ENCODE measurements around the gene UBE2O. TPM values are rescaled to one million over a fixed set of nuclear protein-coding genes. Genes with fewer than 3 reads are reported as not detected.

Gene UBE2O
- total RNA-seq, 1 experiment from 2014 or later, result 16.2 TPM

DNA sequence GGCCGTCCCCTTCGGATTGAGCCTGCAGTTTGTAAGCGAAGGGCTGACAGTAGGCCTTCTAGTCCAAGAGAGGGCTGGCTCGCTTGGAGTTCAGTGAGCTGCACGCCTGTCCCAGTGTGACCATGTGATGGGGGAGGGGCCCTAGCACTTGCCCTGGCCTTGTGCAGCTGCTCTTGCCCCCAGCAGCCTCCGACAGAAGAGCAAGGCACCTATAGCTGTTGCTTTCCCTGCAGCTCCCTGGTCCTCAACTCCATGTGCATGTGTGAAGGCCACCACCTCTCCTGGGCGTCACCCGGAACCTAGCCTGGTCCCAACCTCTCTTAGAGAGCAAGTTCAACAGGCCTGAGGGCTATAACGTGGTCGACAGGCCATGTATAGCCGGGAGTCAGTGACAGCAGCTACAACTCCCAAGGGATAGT is 62.9 kb downstream of the UBE2O start:
- DNase-seq (ENCODE audit: low spot score), result no peak

DNA sequence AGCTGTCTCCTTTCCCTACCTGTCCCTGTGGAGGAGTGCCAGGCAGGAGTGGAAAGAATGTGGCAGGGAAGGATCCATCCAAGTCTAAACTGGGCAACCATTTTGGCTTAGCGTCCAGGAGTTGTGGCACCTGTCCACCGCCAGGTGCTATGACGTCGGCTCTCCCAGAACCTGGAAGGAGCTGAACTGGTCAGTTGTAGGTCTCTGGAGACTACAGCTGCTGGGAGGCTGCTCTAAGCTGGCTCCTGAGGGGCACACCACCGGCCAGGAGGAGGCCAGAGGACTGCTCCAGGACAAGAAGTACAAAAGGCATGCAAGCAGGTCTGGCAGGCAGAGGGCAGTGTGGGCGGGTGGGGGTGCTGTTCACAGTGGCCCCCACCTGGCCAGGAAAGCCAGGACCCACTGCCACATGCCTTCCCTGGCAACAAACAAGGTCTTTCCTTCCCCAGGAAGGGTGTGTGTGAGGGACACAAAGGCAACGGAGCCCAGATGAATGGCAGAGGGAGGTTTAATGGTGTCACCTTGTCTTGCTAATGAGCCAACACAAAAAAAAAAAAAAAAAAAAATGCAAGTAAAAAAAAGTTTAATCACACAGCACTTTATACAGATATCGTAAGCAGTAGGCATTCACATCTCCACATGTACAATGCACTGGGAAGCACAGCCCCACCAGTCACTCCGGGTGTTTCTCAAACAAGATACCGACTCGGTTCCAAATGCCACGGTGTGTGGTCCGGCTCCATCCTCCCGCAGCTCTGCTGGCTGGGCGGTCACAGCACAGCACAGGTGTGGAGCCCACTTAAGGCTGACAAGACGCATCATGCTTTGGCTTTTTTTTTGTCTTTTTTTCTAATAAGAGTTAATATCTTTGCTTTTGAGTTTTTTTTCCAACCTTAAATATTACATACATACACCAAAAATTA is 63.7 kb downstream of the UBE2O start:
- no peak for DNase-seq (ENCODE audit: low spot score)

DNA sequence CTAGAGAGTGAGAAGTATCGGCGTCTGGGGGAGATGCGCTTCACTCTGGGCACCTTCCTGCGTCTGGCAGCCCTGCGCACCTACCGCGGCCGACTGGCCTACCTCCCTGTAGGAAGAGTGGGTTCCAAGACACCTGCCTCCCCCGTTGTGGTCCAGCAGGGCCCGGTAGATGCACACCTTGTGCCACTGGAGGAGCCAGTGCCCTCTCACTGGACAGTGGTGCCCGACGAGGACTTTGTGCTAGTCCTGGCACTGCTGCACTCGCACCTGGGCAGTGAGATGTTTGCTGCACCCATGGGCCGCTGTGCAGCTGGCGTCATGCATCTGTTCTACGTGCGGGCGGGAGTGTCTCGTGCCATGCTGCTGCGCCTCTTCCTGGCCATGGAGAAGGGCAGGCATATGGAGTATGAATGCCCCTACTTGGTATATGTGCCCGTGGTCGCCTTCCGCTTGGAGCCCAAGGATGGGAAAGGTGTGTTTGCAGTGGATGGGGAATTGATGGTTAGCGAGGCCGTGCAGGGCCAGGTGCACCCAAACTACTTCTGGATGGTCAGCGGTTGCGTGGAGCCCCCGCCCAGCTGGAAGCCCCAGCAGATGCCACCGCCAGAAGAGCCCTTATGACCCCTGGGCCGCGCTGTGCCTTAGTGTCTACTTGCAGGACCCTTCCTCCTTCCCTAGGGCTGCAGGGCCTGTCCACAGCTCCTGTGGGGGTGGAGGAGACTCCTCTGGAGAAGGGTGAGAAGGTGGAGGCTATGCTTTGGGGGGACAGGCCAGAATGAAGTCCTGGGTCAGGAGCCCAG is 65.8 kb downstream of the UBE2O start:
- no peak for DNase-seq (ENCODE audit: low spot score)

DNA sequence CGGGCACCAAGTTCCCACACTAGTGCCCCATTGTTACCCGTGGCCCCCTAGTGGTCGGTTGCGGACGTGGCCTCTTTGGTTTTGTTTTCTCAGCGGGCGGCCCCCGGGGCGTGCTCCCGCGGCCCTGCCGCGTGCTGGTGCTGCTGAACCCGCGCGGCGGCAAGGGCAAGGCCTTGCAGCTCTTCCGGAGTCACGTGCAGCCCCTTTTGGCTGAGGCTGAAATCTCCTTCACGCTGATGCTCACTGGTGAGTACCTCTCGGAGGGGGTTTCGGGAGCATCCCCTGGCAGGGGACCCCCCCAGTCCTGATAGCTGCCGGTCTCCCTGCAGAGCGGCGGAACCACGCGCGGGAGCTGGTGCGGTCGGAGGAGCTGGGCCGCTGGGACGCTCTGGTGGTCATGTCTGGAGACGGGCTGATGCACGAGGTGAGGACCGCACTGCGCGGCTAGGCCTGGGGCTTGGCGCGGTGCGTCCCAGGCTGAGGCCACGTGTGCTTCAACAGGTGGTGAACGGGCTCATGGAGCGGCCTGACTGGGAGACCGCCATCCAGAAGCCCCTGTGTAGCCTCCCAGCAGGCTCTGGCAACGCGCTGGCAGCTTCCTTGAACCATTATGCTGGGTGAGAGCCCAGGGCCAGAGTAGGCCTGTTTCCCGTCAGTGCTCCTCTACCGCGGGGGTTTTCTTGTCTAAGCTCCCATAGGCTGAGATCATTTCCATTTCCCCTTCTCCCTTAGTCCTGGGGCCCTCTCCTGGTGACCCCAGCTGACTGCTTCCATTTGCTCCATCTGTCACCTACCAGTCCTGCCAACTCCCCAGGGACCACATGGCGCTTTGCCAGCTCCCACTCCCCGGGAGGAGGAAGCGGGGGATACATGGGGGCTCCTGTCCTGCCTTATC is 66.8 kb downstream of the UBE2O start:
- DNase-seq (ENCODE audit: low spot score), result peak; percentile 64

DNA sequence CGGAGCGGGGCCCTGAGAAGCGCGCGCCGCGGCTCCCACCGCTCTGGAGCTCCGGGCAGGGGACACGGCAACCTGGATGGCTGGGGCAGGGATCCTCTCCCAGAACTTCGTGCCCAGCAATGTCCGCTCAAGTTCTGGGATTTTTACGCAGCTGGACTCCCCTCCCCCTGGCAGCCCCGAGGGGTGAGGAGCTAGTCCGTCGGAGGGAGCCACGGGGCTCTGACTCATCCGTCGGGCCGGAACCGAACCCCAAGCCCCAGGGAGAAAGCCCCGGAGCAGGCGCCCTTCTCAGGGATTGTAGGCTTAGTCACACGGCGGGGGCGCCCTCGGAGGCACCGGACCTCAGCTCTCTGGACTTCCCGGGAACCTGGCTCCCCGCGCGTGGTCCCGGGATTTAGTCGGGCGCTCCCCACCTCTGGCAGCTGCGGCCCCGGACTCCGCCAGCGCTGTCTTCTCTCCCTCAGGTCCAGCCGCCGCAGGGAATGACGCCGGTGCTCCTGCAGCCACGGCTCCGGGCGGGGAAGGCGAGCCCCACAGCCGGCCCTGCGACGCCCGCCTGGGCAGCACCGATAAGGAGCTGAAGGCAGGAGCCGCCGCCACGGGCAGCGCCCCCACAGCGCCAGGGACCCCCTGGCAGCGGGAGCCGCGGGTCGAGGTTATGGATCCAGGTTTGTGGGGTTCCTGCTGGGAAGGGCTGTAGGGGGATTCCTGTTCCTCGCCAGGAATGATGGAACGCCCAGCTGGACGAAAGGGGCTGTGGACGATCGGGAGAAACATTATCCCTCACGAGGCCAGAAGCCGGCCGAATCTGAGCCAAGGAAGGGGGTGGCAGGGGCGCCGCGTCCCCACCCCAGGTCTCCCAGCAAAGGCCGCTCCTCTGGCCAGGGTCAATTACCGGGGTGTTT is 67.7 kb downstream of the UBE2O start:
- no peak for DNase-seq (ENCODE audit: low spot score)

DNA sequence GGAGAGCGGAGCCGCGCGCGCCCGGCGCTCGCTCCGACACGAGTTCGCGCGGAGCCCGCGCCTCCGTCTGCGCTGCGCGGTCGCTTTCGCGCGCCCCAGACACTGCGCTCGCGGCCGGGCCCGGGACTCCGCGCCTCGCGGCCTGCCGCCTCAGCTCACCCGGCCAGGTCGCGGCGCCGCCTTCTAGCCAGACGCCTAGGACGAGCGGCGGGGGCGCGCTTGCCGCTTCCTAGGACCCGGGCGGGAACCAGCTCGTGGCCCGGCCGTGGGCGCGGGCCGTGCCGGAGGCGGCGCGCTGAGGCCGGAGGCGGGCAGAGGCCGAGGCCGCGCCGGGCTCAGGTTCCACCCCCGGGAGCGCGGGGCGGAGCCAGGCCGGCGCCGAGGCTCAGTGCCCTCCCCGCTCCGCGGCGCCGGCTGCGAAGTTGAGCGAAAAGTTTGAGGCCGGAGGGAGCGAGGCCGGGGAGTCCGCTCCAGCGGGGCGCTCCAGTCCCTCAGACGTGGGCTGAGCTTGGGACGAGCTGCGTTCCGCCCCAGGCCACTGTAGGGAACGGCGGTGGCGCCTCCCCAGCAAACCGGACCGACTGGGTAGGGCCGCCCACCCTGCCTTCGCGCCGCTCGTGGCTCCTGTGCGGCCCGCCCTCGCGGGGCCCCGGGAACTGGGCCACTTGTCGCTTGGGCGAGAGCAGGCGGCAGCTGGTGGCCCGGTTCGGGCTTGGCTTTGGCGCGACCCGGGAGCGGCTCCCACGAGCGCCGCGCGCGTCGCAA is 68.5 kb downstream of the UBE2O start, which contains the start of gene SPHK1:
TSS of gene SPHK1 (plus strand) at position 388 of the 765 bp plus-strand sequence. CDS start 1,036 bp downstream, outside the sequence.
- peak; percentile 60 for DNase-seq (ENCODE audit: low spot score)

DNA sequence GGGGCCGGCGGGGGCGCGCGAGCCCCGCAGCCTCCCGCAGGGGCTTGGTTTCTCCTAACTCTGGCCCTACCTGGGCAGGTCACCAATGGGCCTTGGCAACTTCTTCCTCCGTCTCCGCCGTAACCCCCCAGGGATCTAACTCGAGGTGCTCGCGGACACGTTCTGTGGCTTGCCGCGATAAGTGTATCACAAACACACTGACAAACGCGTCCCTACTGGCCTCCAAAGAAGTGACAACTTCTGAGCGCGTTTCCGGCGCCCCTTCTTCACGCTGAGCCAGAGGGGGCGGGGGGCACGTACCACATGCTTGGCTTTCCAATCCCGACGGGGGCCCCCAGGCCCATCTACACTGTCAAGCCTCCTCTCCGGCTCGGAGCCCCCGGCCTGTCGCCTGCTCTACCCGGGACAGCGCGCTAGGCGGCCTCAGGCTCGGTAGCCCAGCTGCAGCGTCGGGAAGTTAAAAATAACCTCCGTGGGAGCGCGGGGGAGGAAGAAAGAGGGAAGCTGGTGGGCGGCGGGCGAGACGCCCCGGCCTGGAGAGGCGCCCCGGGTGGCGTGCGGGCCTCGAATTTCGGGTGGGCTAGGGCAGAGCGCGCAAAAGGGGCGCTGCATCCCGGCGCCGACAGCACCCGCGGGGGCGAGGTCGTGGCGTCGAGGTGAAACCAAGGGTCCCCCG is 69.3 kb downstream of the UBE2O start:
- DNase-seq (ENCODE audit: low spot score), result no peak

DNA sequence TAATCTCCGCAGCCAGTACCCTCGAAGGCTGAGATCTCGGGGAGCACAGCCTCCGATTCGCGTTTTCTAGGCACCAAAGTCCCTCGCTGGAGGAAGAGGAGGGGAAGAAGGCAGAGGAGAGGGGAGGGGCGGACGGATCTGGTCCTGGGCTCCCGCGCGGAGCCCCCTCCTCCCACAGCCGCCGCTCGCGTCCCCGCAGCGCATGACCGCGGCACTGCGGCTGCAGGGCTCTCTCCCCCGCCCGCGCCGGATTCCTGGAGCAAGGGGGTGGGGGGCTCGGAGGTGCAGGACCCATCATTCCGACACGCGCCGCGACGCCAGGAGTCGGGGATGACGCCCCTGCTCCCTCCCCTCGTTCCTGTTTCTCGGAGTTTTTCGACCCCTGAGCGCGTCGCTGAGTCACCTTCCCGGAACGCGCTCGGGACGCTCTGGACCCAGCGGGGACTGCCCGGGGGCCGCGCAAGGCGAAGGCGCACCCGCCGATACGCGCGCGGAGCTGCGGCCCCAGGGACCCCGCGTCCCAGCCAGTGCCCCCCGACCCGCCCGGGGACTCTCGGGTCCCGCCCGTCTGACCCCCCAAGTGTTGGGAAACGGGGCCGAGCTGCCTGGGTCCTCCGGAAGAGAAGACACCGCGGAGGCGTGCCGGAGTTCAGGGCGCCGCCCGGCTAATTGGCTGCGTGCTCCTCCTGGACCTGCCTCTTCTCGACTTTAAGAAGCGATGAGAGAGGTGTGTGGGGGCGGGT is 70.0 kb downstream of the UBE2O start:
- DNase-seq (ENCODE audit: low spot score), result no peak

DNA sequence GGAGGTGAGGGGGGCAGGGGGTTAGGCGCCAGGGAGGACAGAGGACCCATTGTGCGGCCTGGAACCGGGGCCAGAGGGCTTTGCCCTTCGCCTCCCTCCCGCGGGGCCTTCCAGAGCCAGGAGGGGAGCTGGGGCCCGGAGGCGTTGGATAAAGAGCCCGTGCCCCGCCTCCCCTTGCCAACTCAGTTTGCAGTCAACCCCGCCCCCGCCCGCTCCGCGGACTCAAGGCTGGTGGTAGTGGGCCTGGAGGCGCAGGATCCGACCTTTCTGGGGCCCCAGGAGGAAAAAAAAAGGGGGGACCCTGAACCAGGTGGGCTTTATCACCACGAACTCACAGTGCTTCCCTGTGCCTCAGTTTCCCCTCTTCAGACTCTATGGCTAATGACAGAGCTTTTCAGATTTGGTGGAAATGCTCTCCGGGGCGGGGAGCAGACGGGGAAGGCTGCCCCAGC is 70.6 kb downstream of the UBE2O start:
- DNase-seq (ENCODE audit: low spot score), result no peak

DNA sequence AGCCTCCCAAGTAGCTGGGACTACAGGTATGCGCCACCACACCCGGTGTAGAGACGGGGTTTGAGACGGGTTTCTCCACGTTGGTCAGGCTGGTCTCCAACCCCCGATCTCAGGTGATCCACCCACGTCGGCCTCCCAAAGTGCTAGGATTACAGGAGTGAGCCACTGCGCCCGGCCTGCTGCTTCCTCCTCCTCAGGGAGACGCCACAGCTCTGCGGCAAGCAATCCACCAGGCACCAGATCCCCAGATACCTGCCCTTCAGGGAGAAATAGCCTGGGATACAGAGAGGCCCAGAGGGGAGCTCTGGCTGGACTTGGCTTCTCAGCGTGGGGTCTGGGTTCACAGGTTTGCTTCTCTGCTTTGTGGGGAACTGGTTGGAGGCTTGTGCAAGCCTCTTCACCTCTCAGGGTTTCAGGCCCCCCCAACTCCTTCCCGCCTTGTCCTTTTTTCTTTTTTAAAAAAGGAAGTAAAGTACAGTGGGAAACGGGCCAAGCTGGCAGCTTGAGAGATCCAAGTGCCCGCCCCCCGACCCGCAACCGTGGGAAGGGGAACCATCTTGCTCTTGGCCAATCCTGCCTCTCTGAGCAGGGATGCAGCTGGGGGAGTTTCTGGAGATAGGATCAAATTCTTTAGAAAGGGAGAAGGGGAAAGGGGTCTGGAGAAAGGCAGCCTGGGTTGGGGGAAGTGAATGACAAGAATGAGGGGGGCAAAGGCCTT is 71.2 kb downstream of the UBE2O start:
- no peak for DNase-seq (ENCODE audit: low spot score)

DNA sequence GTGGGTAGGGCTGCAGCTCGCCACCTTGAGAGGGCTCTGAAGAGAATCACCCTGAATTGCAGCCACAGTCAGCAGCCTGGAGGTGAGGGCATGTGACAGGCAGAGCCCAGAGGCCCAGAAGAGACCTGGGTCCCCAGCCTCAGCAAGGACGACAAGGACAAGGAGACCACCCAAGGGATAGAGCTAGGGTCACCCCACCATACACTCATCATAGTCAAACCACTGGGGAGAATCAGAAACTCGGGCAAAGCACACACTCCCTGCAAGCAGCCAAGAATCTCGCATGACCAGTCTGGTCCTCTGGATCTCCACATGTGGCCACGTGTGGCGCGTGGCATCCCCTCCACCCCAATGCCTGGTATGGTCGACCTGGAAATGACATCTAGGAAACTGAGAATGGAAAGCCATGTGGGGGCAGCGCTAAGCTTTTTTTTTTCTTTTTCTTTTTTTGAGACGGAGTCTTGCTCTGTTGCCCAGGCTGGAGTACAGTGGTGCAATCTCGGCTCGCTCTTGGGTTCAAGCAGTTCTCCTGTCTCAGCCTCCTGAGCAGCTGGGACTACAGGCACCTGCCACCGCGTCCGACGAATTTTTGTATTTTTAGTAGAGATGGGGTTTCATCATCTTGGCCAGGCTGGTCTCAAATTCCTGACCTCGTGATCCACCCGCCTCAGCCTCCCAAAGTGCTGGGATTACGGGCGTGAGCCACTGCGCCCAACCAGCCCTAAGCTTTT is 73.1 kb downstream of the UBE2O start:
- no peak for DNase-seq (ENCODE audit: low spot score)

DNA sequence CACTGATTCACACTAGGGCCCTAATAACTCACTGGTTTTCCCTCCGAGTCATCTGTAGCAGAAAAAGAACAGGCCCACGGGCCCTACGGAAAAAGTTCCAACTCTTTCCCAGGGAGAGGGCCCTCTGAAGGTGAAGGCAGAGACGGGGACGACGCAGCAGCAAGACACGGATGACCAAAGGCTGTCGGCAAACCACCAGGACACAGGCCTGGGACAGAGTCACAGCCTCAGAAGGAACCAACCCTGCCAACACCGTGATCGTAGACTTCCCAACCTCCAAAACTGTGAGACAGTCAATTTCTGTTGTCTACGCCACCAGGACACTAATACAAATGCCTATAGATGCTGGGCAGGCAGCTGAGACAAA is 73.7 kb downstream of the UBE2O start:
- no peak for DNase-seq (ENCODE audit: low spot score)

DNA sequence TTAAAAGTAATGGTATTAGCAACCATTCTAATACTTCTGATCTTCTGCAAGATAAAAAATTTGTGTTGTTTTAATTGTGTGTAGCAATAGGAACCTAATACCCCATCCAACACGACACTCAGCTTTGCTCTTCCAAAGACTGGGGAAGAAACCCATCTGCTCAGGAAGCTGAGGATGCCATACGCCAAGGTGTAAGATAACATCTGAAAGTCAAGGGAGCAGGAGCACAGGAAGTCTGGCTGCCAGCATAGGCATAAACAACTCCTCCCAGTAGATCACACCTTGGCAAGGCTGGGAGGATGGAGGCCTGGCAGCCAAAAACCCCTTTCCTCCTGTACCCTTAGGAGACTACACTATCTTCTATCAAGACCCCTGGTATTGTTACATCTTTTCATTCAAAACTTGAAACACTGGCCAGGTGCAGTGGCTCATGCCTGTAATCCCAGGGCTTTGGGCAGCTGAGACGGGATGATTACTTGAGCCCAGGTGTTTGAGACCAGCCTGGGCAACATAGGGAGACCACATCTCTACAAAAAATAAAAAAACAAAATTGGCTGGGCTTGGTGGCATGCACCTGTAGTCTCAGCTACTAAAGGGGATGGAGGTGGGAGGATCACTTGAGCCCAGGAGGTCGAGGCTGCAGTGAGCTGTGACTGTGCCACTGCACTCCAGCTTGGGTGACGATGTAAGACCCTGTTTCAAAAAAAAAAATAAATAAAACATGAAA is 74.2 kb downstream of the UBE2O start:
- no peak for DNase-seq (ENCODE audit: low spot score)

DNA sequence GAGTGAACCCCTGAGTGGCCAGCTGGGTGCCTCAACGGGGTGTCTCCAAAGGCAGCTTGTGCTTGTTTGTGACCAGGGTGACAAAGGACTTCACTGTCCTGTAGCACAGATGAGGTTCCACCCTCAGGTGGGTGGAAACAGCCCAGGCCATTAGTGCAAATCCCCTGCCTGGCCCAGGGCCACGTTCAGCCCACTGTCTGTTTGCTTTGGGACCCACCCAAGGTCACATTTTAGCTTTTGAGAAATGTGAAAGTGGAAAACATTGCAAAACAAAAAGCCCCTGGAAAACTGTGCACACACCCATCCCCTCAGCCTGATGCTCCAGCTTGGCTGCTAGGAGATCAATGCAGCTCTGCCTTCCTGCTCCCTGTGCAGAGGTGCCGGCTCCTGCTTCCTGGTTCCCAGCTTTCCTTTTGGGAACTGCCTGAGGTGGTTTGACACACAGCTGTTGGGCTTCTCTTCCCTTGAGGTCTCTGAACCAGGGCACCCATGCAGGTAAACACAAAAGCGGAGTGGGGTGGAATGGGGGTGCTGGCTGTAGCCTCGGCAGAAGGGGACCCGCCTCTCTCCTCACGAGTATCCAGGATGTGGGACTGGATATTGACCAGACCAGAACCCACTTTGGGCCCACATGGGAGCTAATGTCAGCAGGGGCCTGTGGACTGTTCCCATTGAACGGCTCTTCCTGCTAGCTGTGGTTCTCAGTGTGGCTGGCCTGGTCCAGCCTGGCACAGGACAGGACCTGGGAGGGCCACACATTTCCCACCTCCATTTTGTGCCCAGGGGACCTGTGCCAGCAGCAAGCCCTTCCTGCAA is 76.4 kb downstream of the UBE2O start:
- DNase-seq (ENCODE audit: low spot score), result no peak
